ENCODE data around the gene FHIT.
A peak's percentile ranks its signal among the peaks of the same experiment; 100 is the strongest.

FHIT gene

GRCh38 chr3:60754617-60755016 lies 496.6 kb downstream of the FHIT start:
- peak; percentile 10 for DNase-seq

- DNase-seq: no peak
Measured at GRCh38 chr3:60752809-60753208, 498.4 kb downstream of the FHIT start.

- peak; percentile 13 for DNase-seq
Measured at GRCh38 chr3:60746695-60747416, 504.4 kb downstream of the FHIT start.

GRCh38 chr3:60746043-60746638 lies 505.1 kb downstream of the FHIT start:
- no peak for DNase-seq

- peak; percentile 68 for DNase-seq
Measured at GRCh38 chr3:60743631-60744164, 507.6 kb downstream of the FHIT start.

- peak; percentile 11 for DNase-seq
Measured at GRCh38 chr3:60742606-60743145, 508.6 kb downstream of the FHIT start.

- no peak for DNase-seq
Measured at GRCh38 chr3:60737633-60738399, 513.4 kb downstream of the FHIT start.

GRCh38 chr3:60730371-60730770 lies 520.9 kb downstream of the FHIT start:
- no peak for DNase-seq

- DNase-seq: no peak
Measured at GRCh38 chr3:60729056-60729455, 522.2 kb downstream of the FHIT start.

GRCh38 chr3:60728006-60728405 lies 523.2 kb downstream of the FHIT start:
- DNase-seq: peak; percentile 58

GRCh38 chr3:60720736-60721135 lies 530.5 kb downstream of the FHIT start:
- DNase-seq: peak; percentile 5

GRCh38 chr3:60716573-60716972 lies 534.7 kb downstream of the FHIT start:
- no peak for DNase-seq

- DNase-seq: no peak
Measured at GRCh38 chr3:60708191-60708975, 542.9 kb downstream of the FHIT start.

- DNase-seq: no peak
Measured at GRCh38 chr3:60707452-60708020, 543.7 kb downstream of the FHIT start.

- DNase-seq: no peak
Measured at GRCh38 chr3:60703956-60704736, 547.1 kb downstream of the FHIT start.

- DNase-seq: no peak
Measured at GRCh38 chr3:60703008-60703407, 548.2 kb downstream of the FHIT start.

GRCh38 chr3:60698117-60698516 lies 553.1 kb downstream of the FHIT start:
- no peak for DNase-seq

- DNase-seq: no peak
Measured at GRCh38 chr3:60697132-60697531, 554.1 kb downstream of the FHIT start.

GRCh38 chr3:60696428-60697125 lies 554.7 kb downstream of the FHIT start:
- DNase-seq: no peak

- DNase-seq: no peak
Measured at GRCh38 chr3:60675424-60675823, 575.8 kb downstream of the FHIT start.

GRCh38 chr3:60674870-60675269 lies 576.4 kb downstream of the FHIT start:
- DNase-seq: no peak
